Tibial artery (tissue), 4 donors: ENCODE measurements around the gene SFT2D1.

Experiments
- DNase-seq, 2 donors: peaks; one replicate each; pipeline ENCODE4 v3.0.0-alpha.2; 2019
- H3K27ac ChIP-seq, 2 donors: fragments of 200-600 bp; sonication (generic) in 1 of 2; 1 replicate in 1 of 2; 2 replicates in 1 of 2; pipeline ENCODE4 v1.5.1; 2018 to 2019; ENCODE audit warnings: mild to moderate bottlenecking in 1 of 2
- H3K27me3 ChIP-seq, 2 donors: fragments of 200-600 bp; sonication (generic) in 1 of 2; one replicate each; pipeline versions ENCODE4 v1.5.1 to v1.6.0; 2016 to 2019
- H3K36me3 ChIP-seq, 3 donors: fragments of 200-600 bp; sonication (generic) in 2 of 3; one replicate each; pipeline ENCODE4 v1.5.1; 2016 to 2019; ENCODE audit warnings: mild to moderate bottlenecking in 2 of 3
- H3K4me1 ChIP-seq, 4 donors: fragments of 200-600 bp; sonication (generic) in 2 of 4; 1 replicate in 3 of 4; 2 replicates in 1 of 4; pipeline ENCODE4 v1.5.1; 2016 to 2019
- H3K4me3 ChIP-seq, 2 donors: fragments of 200-600 bp; sonication (generic) in 1 of 2; 1 replicate in 1 of 2; 2 replicates in 1 of 2; pipeline ENCODE4 v1.5.1; 2018 to 2019; ENCODE audit warnings: mild to moderate bottlenecking in 2 of 2
- H3K9me3 ChIP-seq, 3 donors: fragments of 200-600 bp; sonication (generic) in 1 of 3; one replicate each; pipeline ENCODE4 v1.5.1; 2016 to 2019
- intact Hi-C: fragments of 100-400 bp; cut with DNase I; formaldehyde crosslinking; loops from one replicate; pipeline ENCODE4 v1.15.0; 2023; ENCODE audit warnings: low total_unique reads
- TF ChIP-seq, protein P1 (sequence below), 2 experiments: fragments of 200-600 bp in 1 of 2; fragments of 450-650 bp in 1 of 2; IDR thresholded peaks; one replicate each; pipeline ENCODE4 v1.5.1; 2017 to 2019; ENCODE audit warnings: antibody characterized with exemption in 2 of 2, mild to moderate bottlenecking in 1 of 2, moderate library complexity in 1 of 2

The SFT2D1 gene

DNA sequence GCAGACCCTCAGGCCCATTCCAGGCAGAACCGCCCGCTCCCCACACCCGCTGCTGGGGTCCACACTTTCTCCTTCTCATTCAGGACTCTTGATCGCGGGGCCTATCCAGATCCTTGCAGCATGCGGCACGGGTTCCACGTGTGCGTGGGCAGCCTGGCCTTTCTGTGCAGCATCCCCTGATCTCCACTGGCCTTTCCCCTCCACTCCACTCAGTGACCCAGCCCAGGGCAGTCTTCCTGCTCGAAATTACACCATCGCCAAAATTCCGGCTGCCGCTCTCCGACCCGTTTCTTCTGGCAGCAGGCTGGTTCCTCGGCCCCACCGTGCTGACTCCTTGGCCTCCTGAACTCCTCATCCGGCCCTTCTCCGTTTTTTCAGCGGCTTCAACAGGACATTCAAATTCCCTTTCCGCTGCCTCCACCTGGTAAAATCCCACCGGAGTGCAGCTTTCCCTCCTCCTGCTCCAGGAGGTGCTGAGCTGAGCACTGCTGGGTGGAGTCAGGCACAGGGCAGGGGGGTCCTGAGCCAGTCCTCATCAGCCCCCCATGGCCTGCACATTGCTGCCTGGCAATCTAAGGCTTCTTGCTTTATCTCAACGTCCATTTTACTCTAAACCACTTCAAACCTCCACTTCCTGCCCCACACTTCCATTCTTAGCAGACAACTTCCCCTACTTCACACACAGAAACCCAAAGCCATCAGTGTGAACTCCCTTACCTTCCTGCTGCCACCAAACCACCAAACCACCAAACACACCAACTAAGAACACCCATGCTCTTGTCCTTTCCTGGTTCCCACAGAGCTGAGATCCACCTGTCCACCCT, 9.0 kb downstream of the SFT2D1 start:
- Histone ChIP-seq H3K27me3 (no peaks in the 10 kb centered on the region), H3K4me3 (no peak overlapping the region), H3K9me3 (no peaks in the 10 kb centered on the region), H3K36me3 (peaks cover under 1 to 48% (median 22%) of the 10 kb centered on the region in 3 donors), H3K4me1 (peaks cover 0 to 18% (median 10%) of the 10 kb centered on the region in 4 donors), H3K27ac (no peak overlapping the region)
- no peak for DNase-seq
- intact Hi-C loops: no loop called here
- TF ChIP-seq, protein P1, sequence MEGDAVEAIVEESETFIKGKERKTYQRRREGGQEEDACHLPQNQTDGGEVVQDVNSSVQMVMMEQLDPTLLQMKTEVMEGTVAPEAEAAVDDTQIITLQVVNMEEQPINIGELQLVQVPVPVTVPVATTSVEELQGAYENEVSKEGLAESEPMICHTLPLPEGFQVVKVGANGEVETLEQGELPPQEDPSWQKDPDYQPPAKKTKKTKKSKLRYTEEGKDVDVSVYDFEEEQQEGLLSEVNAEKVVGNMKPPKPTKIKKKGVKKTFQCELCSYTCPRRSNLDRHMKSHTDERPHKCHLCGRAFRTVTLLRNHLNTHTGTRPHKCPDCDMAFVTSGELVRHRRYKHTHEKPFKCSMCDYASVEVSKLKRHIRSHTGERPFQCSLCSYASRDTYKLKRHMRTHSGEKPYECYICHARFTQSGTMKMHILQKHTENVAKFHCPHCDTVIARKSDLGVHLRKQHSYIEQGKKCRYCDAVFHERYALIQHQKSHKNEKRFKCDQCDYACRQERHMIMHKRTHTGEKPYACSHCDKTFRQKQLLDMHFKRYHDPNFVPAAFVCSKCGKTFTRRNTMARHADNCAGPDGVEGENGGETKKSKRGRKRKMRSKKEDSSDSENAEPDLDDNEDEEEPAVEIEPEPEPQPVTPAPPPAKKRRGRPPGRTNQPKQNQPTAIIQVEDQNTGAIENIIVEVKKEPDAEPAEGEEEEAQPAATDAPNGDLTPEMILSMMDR (IDR thresholded peaks at IDR 0.05): no peak

DNA sequence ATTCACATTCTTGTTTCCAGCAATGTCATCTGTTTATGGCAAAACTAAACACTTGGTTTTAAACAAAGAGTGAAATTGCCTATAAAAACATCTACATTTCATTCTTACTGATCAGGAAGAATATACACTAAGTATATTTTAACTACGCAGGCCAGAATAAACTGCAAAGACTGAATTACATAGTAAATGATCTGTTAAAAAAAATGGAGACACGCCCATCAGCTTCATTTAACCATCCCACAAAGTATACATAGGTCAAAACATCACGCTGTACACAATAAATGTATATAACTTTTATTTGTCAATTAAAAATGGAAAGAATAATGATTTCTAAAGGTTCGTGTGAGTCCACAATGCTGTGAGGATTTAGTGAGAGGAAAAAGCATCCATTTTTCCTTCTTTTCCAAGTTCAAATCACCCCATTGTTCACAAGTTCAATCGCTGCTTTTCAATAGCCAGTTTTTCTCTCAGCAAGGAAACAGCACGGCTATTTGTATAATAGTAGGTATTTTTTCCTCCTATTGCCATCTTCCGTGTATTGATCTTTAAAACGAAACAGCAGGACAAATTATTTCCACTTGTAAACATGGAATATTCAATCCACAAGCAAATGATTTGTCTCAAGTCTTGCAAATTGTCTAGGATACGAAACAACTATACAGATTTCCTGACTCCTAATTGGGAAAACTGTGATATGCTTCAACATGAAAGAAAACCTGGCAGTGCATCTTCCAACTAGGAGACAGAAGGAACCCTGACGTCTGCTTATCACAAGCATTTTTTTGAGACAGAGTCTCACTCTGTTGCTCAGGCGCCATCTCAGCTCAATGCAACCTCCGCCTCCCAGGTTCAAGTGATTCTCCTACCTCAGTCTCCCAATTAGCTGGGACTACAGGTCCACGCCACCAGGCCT, 10.6 kb downstream of the SFT2D1 start:
- TF ChIP-seq, protein P1 (IDR thresholded peaks at IDR 0.05): no peak
- peaks cover 0 to 8% (median 7%) of the 10 kb centered on the region in 4 donors for H3K4me1 ChIP-seq
- H3K36me3 ChIP-seq: peaks cover 17 to 48% (median 34%) of the 10 kb centered on the region in 3 donors
- intact Hi-C loops: no loop called here
- H3K9me3 ChIP-seq: no peaks in the 10 kb centered on the region
- H3K4me3 ChIP-seq: no peak overlapping the region
- no peak overlapping the region for H3K27ac ChIP-seq
- DNase-seq: no peak
- H3K27me3 ChIP-seq: no peaks in the 10 kb centered on the region

DNA sequence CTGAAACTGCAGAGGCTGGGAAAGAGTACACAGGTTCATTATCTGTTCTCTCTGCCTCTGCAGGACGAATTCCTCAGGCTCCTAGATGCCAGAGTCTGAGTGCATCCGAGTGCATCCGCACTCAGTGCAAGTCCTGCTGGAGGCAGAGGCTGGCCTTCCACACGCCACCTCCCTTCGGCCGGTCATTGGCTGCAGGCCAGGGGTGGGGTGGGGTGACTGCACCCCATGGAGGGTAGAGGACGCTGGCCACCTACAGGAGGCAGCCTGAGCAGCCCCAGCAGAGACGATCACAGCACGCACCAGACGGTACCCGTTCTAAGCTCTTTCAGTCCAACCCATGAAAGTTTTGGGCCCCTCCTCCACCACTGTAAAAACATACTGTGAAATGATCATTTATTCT, 11.7 kb downstream of the SFT2D1 start:
- Histone ChIP-seq H3K36me3 (peaks cover 17 to 46% (median 36%) of the 10 kb centered on the region in 3 donors), H3K9me3 (no peaks in the 10 kb centered on the region), H3K4me3 (no peak overlapping the region), H3K27ac (no peak overlapping the region), H3K27me3 (no peaks in the 10 kb centered on the region), H3K4me1 (peaks cover 0 to 8% (median 7%) of the 10 kb centered on the region in 4 donors)
- DNase-seq: no peak
- TF ChIP-seq, protein P1 (IDR thresholded peaks at IDR 0.05): no peak
- intact Hi-C loops: no loop called here

DNA sequence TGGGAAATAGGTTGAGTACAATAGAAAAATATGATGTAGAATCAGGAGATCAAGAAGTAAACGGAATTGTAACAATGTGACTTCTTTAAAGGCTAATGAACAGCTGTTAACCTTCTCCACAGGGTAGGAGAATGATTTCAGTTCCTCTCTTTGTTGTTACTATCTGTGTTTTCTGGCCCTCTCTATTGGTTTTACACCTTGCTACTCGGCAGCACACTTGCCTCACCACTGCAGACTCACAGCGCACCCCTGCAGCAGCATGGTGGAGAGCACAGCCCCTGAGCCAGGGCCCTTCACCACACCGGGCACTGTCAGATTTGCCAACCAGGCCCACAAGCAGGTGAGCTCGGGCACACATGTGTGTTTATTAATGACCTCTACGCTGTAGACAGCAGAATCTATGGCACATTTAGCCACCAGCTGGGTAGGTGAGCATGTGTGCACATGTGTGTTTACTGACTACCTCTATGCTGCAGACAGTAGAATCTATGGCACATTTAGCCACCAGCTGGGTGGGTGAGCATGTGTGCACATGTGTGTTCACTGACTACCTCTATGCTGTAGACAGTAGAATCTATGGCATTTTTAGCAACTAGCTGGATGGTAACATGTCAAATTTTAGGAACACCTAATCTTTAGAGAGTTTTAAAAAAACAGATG, 16.8 kb downstream of the SFT2D1 start:
- no peak overlapping the region for H3K4me3 ChIP-seq
- TF ChIP-seq, protein P1 (IDR thresholded peaks at IDR 0.05): no peak
- DNase-seq: no peak
- H3K4me1 ChIP-seq: peaks cover 0 to 2% (median 2%) of the 10 kb centered on the region in 4 donors
- no peaks in the 10 kb centered on the region for H3K27me3 ChIP-seq
- peaks cover 49 to 58% (median 53%) of the 10 kb centered on the region in 3 donors for H3K36me3 ChIP-seq
- H3K27ac ChIP-seq: no peak overlapping the region
- intact Hi-C loops: no loop called here
- no peaks in the 10 kb centered on the region for H3K9me3 ChIP-seq

DNA sequence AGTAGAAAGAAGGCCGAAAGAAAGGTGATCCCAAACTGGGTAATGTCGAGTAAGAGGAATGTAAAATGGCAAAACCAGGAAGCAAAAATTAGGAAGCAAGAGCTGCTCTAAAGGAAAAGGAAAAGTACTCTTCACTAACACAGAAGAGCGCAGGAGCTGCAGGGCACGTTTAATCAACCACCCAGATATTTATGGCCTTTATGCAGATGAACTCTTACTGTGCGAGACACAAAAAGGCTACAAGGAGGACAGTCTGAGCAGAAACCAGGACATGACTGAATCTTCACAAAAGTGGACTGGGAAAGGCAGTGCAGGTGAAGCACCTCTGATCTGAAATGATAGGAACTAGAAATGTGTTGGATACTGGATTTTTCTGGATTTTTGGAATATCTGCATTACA, 18.9 kb downstream of the SFT2D1 start:
- no peak for DNase-seq
- Histone ChIP-seq H3K4me3 (no peak overlapping the region), H3K27ac (no peak overlapping the region), H3K27me3 (no peaks in the 10 kb centered on the region), H3K36me3 (peaks cover 49 to 64% (median 54%) of the 10 kb centered on the region in 3 donors), H3K9me3 (no peaks in the 10 kb centered on the region), H3K4me1 (no peaks in the 10 kb centered on the region)
- intact Hi-C loops: no loop called here
- TF ChIP-seq, protein P1 (IDR thresholded peaks at IDR 0.05): no peak
